ENCODE results near the gene HVCN1.

The HVCN1 gene

GRCh38 chr12:110705309-110705708, 16.4 kb upstream of the HVCN1 start:
- Histone ChIP-seq H3K9ac (ENCODE audit: insufficient read length) (no peak overlapping the region), H3K4me3 (no peak overlapping the region), H3K27ac (no peak overlapping the region), H3K9me3 (ENCODE audit: low read depth, low read length) (no peaks in the 10 kb centered on the region), H3K36me3 (ENCODE audit: insufficient read depth, low read length) (no peaks in the 10 kb centered on the region)
- no peak for TF ChIP-seq FOXP2 (optimal IDR thresholded peaks at IDR 0.05; ENCODE audit: control extremely low read depth, extremely low read length, insufficient read depth)
- no peak for DNase-seq (ENCODE audit: low read depth, low spot score)

- Histone ChIP-seq H3K9me3 (ENCODE audit: low read depth, low read length) (no peaks in the 10 kb centered on the region), H3K27ac (no peak overlapping the region), H3K9ac (ENCODE audit: insufficient read length) (no peak overlapping the region), H3K36me3 (ENCODE audit: insufficient read depth, low read length) (no peaks in the 10 kb centered on the region), H3K4me3 (no peak overlapping the region)
- DNase-seq (ENCODE audit: low read depth, low spot score) = no peak
- TF ChIP-seq FOXP2 (optimal IDR thresholded peaks at IDR 0.05; ENCODE audit: control extremely low read depth, extremely low read length, insufficient read depth) (no peak), EZH2 (IDR thresholded peaks at IDR 0.05) (no peak), POLR2AphosphoS5 (IDR thresholded peaks at IDR 0.05; ENCODE audit: borderline replicate concordance, low read depth, low read length) (no peak)
Observed at GRCh38 chr12:110704750-110705149, 15.8 kb upstream of the HVCN1 start.

- Histone ChIP-seq H3K9ac (ENCODE audit: insufficient read length) (no peak overlapping the region), H3K36me3 (ENCODE audit: insufficient read depth, low read length) (no peaks in the 10 kb centered on the region), H3K9me3 (ENCODE audit: low read depth, low read length) (no peaks in the 10 kb centered on the region), H3K27ac (no peak overlapping the region), H3K4me3 (no peak overlapping the region)
- TF ChIP-seq EZH2 (IDR thresholded peaks at IDR 0.05) (no peak), FOXP2 (optimal IDR thresholded peaks at IDR 0.05; ENCODE audit: control extremely low read depth, extremely low read length, insufficient read depth) (no peak), POLR2AphosphoS5 (IDR thresholded peaks at IDR 0.05; ENCODE audit: borderline replicate concordance, low read depth, low read length) (no peak)
- no peak for DNase-seq (ENCODE audit: low read depth, low spot score)
Observed at GRCh38 chr12:110704231-110704630, 15.3 kb upstream of the HVCN1 start.

GRCh38 chr12:110702081-110702480, 13.2 kb upstream of the HVCN1 start:
- H3K4me3 ChIP-seq = no peak overlapping the region
- no peaks in the 10 kb centered on the region for H3K36me3 ChIP-seq (ENCODE audit: insufficient read depth, low read length)
- TF ChIP-seq EZH2 (IDR thresholded peaks at IDR 0.05) (no peak), FOXP2 (optimal IDR thresholded peaks at IDR 0.05; ENCODE audit: control extremely low read depth, extremely low read length, insufficient read depth) (no peak), POLR2AphosphoS5 (IDR thresholded peaks at IDR 0.05; ENCODE audit: borderline replicate concordance, low read depth, low read length) (no peak)
- H3K9me3 ChIP-seq (ENCODE audit: low read depth, low read length) = no peaks in the 10 kb centered on the region
- no peak for DNase-seq (ENCODE audit: low read depth, low spot score)
- H3K9ac ChIP-seq (ENCODE audit: insufficient read length) = no peak overlapping the region
- no peak overlapping the region for H3K27ac ChIP-seq

GRCh38 chr12:110699591-110700445, 10.9 kb upstream of the HVCN1 start:
- H3K9ac ChIP-seq (ENCODE audit: insufficient read length) = no peak overlapping the region
- H3K36me3 ChIP-seq (ENCODE audit: insufficient read depth, low read length) = no peaks in the 10 kb centered on the region
- no peak overlapping the region for H3K27ac ChIP-seq
- no peak overlapping the region for H3K4me3 ChIP-seq
- no peaks in the 10 kb centered on the region for H3K9me3 ChIP-seq (ENCODE audit: low read depth, low read length)
- DNase-seq (ENCODE audit: low read depth, low spot score) = no peak
- TF ChIP-seq POLR2AphosphoS5 (IDR thresholded peaks at IDR 0.05; ENCODE audit: borderline replicate concordance, low read depth, low read length) = no peak
- no peak for TF ChIP-seq EZH2 (IDR thresholded peaks at IDR 0.05)
- no peak for TF ChIP-seq FOXP2 (optimal IDR thresholded peaks at IDR 0.05; ENCODE audit: control extremely low read depth, extremely low read length, insufficient read depth)

- Histone ChIP-seq H3K27ac (no peak overlapping the region), H3K9ac (ENCODE audit: insufficient read length) (no peak overlapping the region), H3K9me3 (ENCODE audit: low read depth, low read length) (no peaks in the 10 kb centered on the region), H3K4me3 (no peak overlapping the region), H3K36me3 (ENCODE audit: insufficient read depth, low read length) (no peaks in the 10 kb centered on the region)
- peak; percentile 16 for DNase-seq (ENCODE audit: low read depth, low spot score)
- no peak for TF ChIP-seq EZH2 (IDR thresholded peaks at IDR 0.05)
- no peak for TF ChIP-seq POLR2AphosphoS5 (IDR thresholded peaks at IDR 0.05; ENCODE audit: borderline replicate concordance, low read depth, low read length)
- TF ChIP-seq FOXP2 (optimal IDR thresholded peaks at IDR 0.05; ENCODE audit: control extremely low read depth, extremely low read length, insufficient read depth) = no peak
Observed at GRCh38 chr12:110698171-110698902, 9.4 kb upstream of the HVCN1 start.

- TF ChIP-seq FOXP2 (optimal IDR thresholded peaks at IDR 0.05; ENCODE audit: control extremely low read depth, extremely low read length, insufficient read depth) = no peak
- TF ChIP-seq POLR2AphosphoS5 (IDR thresholded peaks at IDR 0.05; ENCODE audit: borderline replicate concordance, low read depth, low read length) = no peak
- TF ChIP-seq EZH2 (IDR thresholded peaks at IDR 0.05) = no peak
- no peaks in the 10 kb centered on the region for H3K36me3 ChIP-seq (ENCODE audit: insufficient read depth, low read length)
- no peak for DNase-seq (ENCODE audit: low read depth, low spot score)
Observed at GRCh38 chr12:110697236-110697635, 8.3 kb upstream of the HVCN1 start.

GRCh38 chr12:110696283-110696682, 7.4 kb upstream of the HVCN1 start:
- DNase-seq (ENCODE audit: low read depth, low spot score) = no peak
- TF ChIP-seq FOXP2 (optimal IDR thresholded peaks at IDR 0.05; ENCODE audit: control extremely low read depth, extremely low read length, insufficient read depth) = no peak
- no peak for TF ChIP-seq POLR2AphosphoS5 (IDR thresholded peaks at IDR 0.05; ENCODE audit: borderline replicate concordance, low read depth, low read length)
- no peak for TF ChIP-seq EZH2 (IDR thresholded peaks at IDR 0.05)
- no peak overlapping the region for H3K4me3 ChIP-seq
- no peaks in the 10 kb centered on the region for H3K36me3 ChIP-seq (ENCODE audit: insufficient read depth, low read length)
- H3K9ac ChIP-seq (ENCODE audit: insufficient read length) = no peak overlapping the region
- H3K27ac ChIP-seq = no peak overlapping the region
- no peaks in the 10 kb centered on the region for H3K9me3 ChIP-seq (ENCODE audit: low read depth, low read length)

More at GRCh38 chr12:110697236-110697635, 8.3 kb upstream of the HVCN1 start:
- Histone ChIP-seq H3K9me3 (ENCODE audit: low read depth, low read length) (no peaks in the 10 kb centered on the region), H3K9ac (ENCODE audit: insufficient read length) (no peak overlapping the region), H3K4me3 (no peak overlapping the region), H3K27ac (no peak overlapping the region)
